ACC112 (cell line): ENCODE results near the gene LTBR.
A peak's percentile ranks its signal among the peaks of the same experiment; 100 is the strongest.

ENCODE experiments used
- H2AFZ ChIP-seq: fragments of 200-600 bp; sonication (generic); one replicate; pipeline ENCODE4 v1.6.0; 2017; ENCODE audit warnings: antibody characterized with exemption, low read length; ENCODE audit not compliant: unreplicated experiment
- H3K27ac ChIP-seq: fragments of 200-600 bp; sonication (generic); 2 replicates; pipeline ENCODE4 v1.5.1; 2014; ENCODE audit warnings: low read depth, mild to moderate bottlenecking, antibody characterized with exemption, low read length, moderate library complexity
- H3K27me3 ChIP-seq: fragments of 200-600 bp; sonication (generic); 2 replicates; pipeline ENCODE4 v1.6.1; 2014; ENCODE audit warnings: mild to moderate bottlenecking, antibody characterized with exemption, low read length, moderate library complexity, mixed read lengths; ENCODE audit not compliant: insufficient read depth
- H3K36me3 ChIP-seq: fragments of 200-600 bp; sonication (generic); 2 replicates; pipeline ENCODE4 v1.6.1; 2016; ENCODE audit warnings: mild to moderate bottlenecking, antibody characterized with exemption, low read length, moderate library complexity, mixed read lengths; ENCODE audit not compliant: insufficient read depth
- H3K4me1 ChIP-seq: fragments of 200-600 bp; sonication (generic); one replicate; pipeline ENCODE4 v1.6.1; 2016; ENCODE audit warnings: low read length, mixed read lengths; ENCODE audit not compliant: insufficient read depth, unreplicated experiment, control insufficient read depth
- H3K4me3 ChIP-seq: fragments of 200-600 bp; sonication (generic); 2 replicates; pipeline ENCODE4 v1.5.1; 2014; ENCODE audit warnings: mild to moderate bottlenecking, low read depth, low read length
- H3K79me2 ChIP-seq: fragments of 200-600 bp; sonication (generic); one replicate; pipeline ENCODE4 v1.6.0; 2016; ENCODE audit warnings: low read length; ENCODE audit not compliant: control insufficient read depth, unreplicated experiment, insufficient read depth

The LTBR gene

GRCh38 chr12:6369916-6370575 lies 13.9 kb upstream of the LTBR start:
- Histone ChIP-seq H2AFZ (no peak overlapping the region), H3K4me3 (no peak overlapping the region), H3K27me3 (no peaks in the 10 kb centered on the region), H3K79me2 (no peaks in the 10 kb centered on the region), H3K27ac (peak overlapping the region; percentile 56), H3K4me1 (peaks cover 45% of the 10 kb centered on the region), H3K36me3 (no peaks in the 10 kb centered on the region)

DNA sequence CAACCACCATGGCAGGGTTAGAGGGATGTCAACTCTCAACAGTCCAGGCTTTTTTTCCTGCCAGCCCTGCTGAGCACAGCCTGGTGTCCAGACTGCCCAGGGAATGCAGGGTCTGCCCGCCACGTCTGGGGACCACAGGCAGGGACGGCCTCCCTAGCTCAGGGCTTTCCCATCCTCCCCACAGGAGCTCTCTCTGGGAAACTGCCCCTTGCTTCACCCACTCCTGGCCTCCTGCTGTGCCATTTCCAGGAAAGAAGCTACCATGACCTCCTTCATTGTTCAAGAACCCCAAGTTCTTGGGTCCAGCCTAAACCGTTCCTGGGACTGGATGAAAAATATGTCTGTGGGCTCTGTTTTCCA lies 13.4 kb upstream of the LTBR start:
- Histone ChIP-seq H3K4me3 (no peak overlapping the region), H3K36me3 (no peaks in the 10 kb centered on the region), H2AFZ (no peak overlapping the region), H3K27me3 (no peaks in the 10 kb centered on the region), H3K4me1 (peaks cover 50% of the 10 kb centered on the region), H3K27ac (peak overlapping the region; percentile 56), H3K79me2 (no peaks in the 10 kb centered on the region)

- peaks cover 57% of the 10 kb centered on the region for H3K4me1 ChIP-seq
- H3K27ac ChIP-seq = peak overlapping the region; percentile 83
- H3K4me3 ChIP-seq = no peak overlapping the region
- no peaks in the 10 kb centered on the region for H3K27me3 ChIP-seq
- no peaks in the 10 kb centered on the region for H3K79me2 ChIP-seq
- H2AFZ ChIP-seq = no peak overlapping the region
- H3K36me3 ChIP-seq = no peaks in the 10 kb centered on the region
Observed at GRCh38 chr12:6370994-6371754, 12.8 kb upstream of the LTBR start.

GRCh38 chr12:6372403-6373003 lies 11.5 kb upstream of the LTBR start:
- H3K36me3 ChIP-seq = no peaks in the 10 kb centered on the region
- peaks cover 70% of the 10 kb centered on the region for H3K4me1 ChIP-seq
- H3K27me3 ChIP-seq = no peaks in the 10 kb centered on the region
- H2AFZ ChIP-seq = no peak overlapping the region
- no peaks in the 10 kb centered on the region for H3K79me2 ChIP-seq
- H3K4me3 ChIP-seq = peak overlapping the region; percentile 48; the same call in 1 of the 2 replicates
- peak overlapping the region; percentile 83 for H3K27ac ChIP-seq

DNA sequence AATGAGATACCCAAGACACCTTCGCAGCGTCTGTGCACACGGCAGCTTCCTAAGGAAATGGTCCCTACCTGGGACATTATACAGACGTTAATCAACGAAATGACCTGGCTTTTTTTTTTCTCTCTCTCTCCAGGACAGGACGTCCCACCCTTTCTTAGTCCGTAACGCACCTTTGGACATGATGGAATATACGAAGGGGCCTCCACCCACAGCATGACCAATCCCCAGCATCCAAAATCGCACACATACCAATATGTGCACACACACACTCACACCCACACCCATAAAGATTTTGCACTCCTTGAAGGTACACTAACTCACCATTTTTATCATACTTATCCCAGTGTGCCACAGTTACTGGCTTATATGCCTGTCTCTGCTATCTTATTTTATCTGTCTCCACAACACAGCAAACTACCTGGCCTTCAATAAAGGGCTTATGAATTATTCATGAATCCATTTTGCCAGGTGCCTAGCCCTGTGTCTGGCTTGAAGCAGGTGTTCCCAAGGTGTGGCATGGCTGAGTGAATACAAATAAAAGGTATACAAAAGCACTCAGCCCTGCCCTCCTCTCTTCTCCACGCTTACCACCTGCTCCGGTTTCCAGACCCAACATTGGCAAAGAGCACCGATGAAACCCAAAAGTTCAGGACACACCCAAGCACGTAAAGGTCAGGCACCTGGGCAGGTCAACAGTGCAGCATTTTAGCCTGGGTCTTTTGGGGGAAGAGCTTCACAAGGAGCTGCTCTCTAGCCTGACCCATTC lies 10.8 kb upstream of the LTBR start:
- peak overlapping the region; percentile 83 for H3K27ac ChIP-seq
- no peaks in the 10 kb centered on the region for H3K27me3 ChIP-seq
- H3K79me2 ChIP-seq = no peaks in the 10 kb centered on the region
- peak overlapping the region; percentile 5; the same call in 1 of the 2 replicates for H3K4me3 ChIP-seq
- peaks cover 73% of the 10 kb centered on the region for H3K4me1 ChIP-seq
- H3K36me3 ChIP-seq = no peaks in the 10 kb centered on the region
- no peak overlapping the region for H2AFZ ChIP-seq

GRCh38 chr12:6374028-6374785 lies 9.8 kb upstream of the LTBR start:
- Histone ChIP-seq H3K4me3 (no peak overlapping the region), H3K4me1 (peaks cover 73% of the 10 kb centered on the region), H3K36me3 (no peaks in the 10 kb centered on the region), H3K27me3 (no peaks in the 10 kb centered on the region), H3K27ac (no peak overlapping the region), H2AFZ (no peak overlapping the region), H3K79me2 (no peaks in the 10 kb centered on the region)

DNA sequence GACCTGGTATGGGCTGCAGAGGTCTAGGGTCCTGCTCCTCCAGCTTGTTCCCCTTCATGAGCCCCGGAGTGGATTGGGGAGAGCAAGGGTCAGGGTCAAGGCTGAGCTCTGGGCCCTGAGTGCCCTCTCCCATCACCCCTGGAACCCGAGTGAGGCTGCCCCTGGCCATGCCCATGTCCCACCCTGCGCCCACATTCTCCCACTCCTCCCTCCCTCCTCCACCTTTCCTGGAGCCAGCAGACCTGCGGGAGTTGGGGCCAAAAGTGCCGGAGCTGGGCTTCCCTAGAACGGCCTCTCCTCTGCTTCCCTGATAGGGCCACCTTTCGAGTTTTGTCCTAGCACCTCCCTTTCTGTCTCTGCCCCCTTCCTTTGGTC lies 9.2 kb upstream of the LTBR start:
- Histone ChIP-seq H3K27ac (no peak overlapping the region), H3K4me1 (peaks cover 73% of the 10 kb centered on the region), H3K36me3 (no peaks in the 10 kb centered on the region), H3K4me3 (no peak overlapping the region), H3K27me3 (no peaks in the 10 kb centered on the region), H2AFZ (no peak overlapping the region), H3K79me2 (no peaks in the 10 kb centered on the region)

GRCh38 chr12:6375269-6376078 lies 8.5 kb upstream of the LTBR start, which contains the start of gene SCNN1A:
SCNN1A (minus strand) TSS chr12:6375563; CDS start chr12:6374783, 780 bp downstream.
- Histone ChIP-seq H2AFZ (no peak within 1 kb of the TSS), H3K36me3 (no peaks in the 10 kb centered on the region), H3K27ac (peak within 1 kb of the TSS; percentile 78), H3K79me2 (no peaks in the 10 kb centered on the region), H3K4me3 (peak within 1 kb of the TSS; percentile 2; the same call in 1 of the 2 replicates), H3K4me1 (peaks cover 67% of the 10 kb centered on the region), H3K27me3 (no peaks in the 10 kb centered on the region)

GRCh38 chr12:6376079-6376869 lies 7.7 kb upstream of the LTBR start:
- no peaks in the 10 kb centered on the region for H3K36me3 ChIP-seq
- H3K27me3 ChIP-seq = no peaks in the 10 kb centered on the region
- no peak overlapping the region for H2AFZ ChIP-seq
- peak overlapping the region; percentile 78 for H3K27ac ChIP-seq
- H3K4me1 ChIP-seq = peaks cover 59% of the 10 kb centered on the region
- H3K79me2 ChIP-seq = no peaks in the 10 kb centered on the region
- H3K4me3 ChIP-seq = peak overlapping the region; percentile 2; the same call in 1 of the 2 replicates
